NCI-H748 (cell line): Measurements from ENCODE around the gene DAND5.
"Not testable (repeated sequence)": the region's sequence is repeated elsewhere in the genome, so short reads cannot be mapped to it uniquely, and the experiment has no call there.

Experiments
- DNase-seq: peaks from one replicate; lab custom pipeline; 2025; ENCODE audit not compliant: unreplicated experiment; lab: John Stamatoyannopoulos, UW

Gene DAND5

GRCh38 chr19:12945479-12946091 is 23.8 kb upstream of the DAND5 start, which contains the start of gene RAD23A:
RAD23A (plus strand) TSS chr19:12945862; CDS start chr19:12945949, 87 bp downstream.
- peak; percentile 96 for DNase-seq

- DNase-seq: peak; percentile 62
Observed at GRCh38 chr19:12946092-12946721, 23.2 kb upstream of the DAND5 start.

- no peak for DNase-seq
Observed at GRCh38 chr19:12946731-12947496, 22.5 kb upstream of the DAND5 start.

- DNase-seq: no peak
Observed at GRCh38 chr19:12947702-12948611, 21.4 kb upstream of the DAND5 start.

GRCh38 chr19:12948612-12949362 is 20.6 kb upstream of the DAND5 start:
- no peak for DNase-seq

- DNase-seq: no peak
Observed at GRCh38 chr19:12949363-12950283, 19.8 kb upstream of the DAND5 start.

- DNase-seq: not testable (repeated sequence)
Observed at GRCh38 chr19:12952050-12952449, 17.3 kb upstream of the DAND5 start.

- no peak for DNase-seq
Observed at GRCh38 chr19:12952488-12953137, 16.8 kb upstream of the DAND5 start.

- DNase-seq: no peak
Observed at GRCh38 chr19:12953138-12953798, 16.1 kb upstream of the DAND5 start.

GRCh38 chr19:12953799-12954611 is 15.4 kb upstream of the DAND5 start:
- no peak for DNase-seq

GRCh38 chr19:12954612-12954962 is 14.8 kb upstream of the DAND5 start:
- no peak for DNase-seq

- DNase-seq: not testable (repeated sequence)
Observed at GRCh38 chr19:12955575-12955974, 13.8 kb upstream of the DAND5 start.

- DNase-seq: no peak
Observed at GRCh38 chr19:12955996-12956395, 13.4 kb upstream of the DAND5 start.

- peak; percentile 78 for DNase-seq
Observed at GRCh38 chr19:12956446-12957388, 12.7 kb upstream of the DAND5 start, which contains the start of gene GADD45GIP1. GADD45GIP1 (minus strand) TSS chr19:12957223; CDS start chr19:12957212, 11 bp downstream.

- not testable (repeated sequence) for DNase-seq
Observed at GRCh38 chr19:12957389-12957952, 11.9 kb upstream of the DAND5 start.

- DNase-seq: no peak
Observed at GRCh38 chr19:12959481-12959880, 9.9 kb upstream of the DAND5 start.
